B cell (primary cell): ENCODE results near the gene RBPJ. TPM values are rescaled to one million over a fixed set of nuclear protein-coding genes. Genes with fewer than 3 reads are reported as not detected.

Experiments
- ATAC-seq: fragments of 200-7000 bp; cut with Tn5 transposase; one replicate; pipeline ENCODE4 v1.10.0; 2021; ENCODE audit warnings: low read depth, mild to moderate bottlenecking, moderate number of reproducible peaks, moderate library complexity
- CTCF ChIA-PET: fragments of 350-600 bp; sonication (Branson Sonifier 250); formaldehyde crosslinking; loops from one replicate; lab custom pipeline; 2021; ENCODE audit warnings: antibody characterized with exemption, inconsistent platforms; lab: Charles Lee
- POLR2A ChIA-PET: fragments of 350-600 bp; sonication (Branson Sonifier 250); formaldehyde crosslinking; loops from one replicate; lab custom pipeline; 2021; ENCODE audit warnings: antibody characterized with exemption; lab: Charles Lee
- DNase-seq: peaks from one replicate; pipeline ENCODE4 v3.0.0; 2013
- H2AFZ ChIP-seq: 2 replicates; pipeline ENCODE4 v1.6.1; 2012; ENCODE audit warnings: mild to moderate bottlenecking, low read depth, low read length; ENCODE audit not compliant: insufficient read depth, poor library complexity, severe bottlenecking
- H3K27ac ChIP-seq, 2 donors: 1 replicate in 1 of 2; 2 replicates in 1 of 2; pipeline ENCODE4 v1.5.1; 2012 to 2013; ENCODE audit warnings: low read length in 2 of 2, mild to moderate bottlenecking in 2 of 2, moderate library complexity in 1 of 2
- H3K27me3 ChIP-seq, 4 experiments: fragments of 200-600 bp in 1 of 4; sonication (generic) in 1 of 4; replicated peaks in 1 of 4; 1 replicate in 2 of 4; 2 replicates in 2 of 4; pipeline versions ENCODE4 v1.6.1 to v1.7.0; 2013 to 2016; ENCODE audit warnings: low read length in 3 of 4, mild to moderate bottlenecking in 2 of 4, mixed read lengths in 1 of 4, moderate library complexity in 1 of 4; ENCODE audit not compliant: insufficient read depth in 4 of 4, control insufficient read depth in 3 of 4; ENCODE audit errors: control extremely low read depth in 1 of 4
- H3K36me3 ChIP-seq, 2 experiments: replicated peaks in 1 of 2; 1 replicate in 1 of 2; 2 replicates in 1 of 2; pipeline versions ENCODE4 v1.6.1 to v1.7.1; 2013; ENCODE audit warnings: low read length in 1 of 2; ENCODE audit not compliant: insufficient read depth in 2 of 2, control insufficient read depth in 1 of 2; ENCODE audit errors: control extremely low read depth in 1 of 2, extremely low read depth in 1 of 2
- H3K4me1 ChIP-seq, 2 donors: fragments of 200-600 bp in 1 of 2; sonication (generic) in 1 of 2; 1 replicate in 1 of 2; 2 replicates in 1 of 2; pipeline versions ENCODE4 v1.5.1 to v1.6.1; 2013 to 2017; ENCODE audit warnings: low read length in 2 of 2; ENCODE audit not compliant: control insufficient read depth in 2 of 2, insufficient read depth in 2 of 2
- H3K4me2 ChIP-seq: replicated peaks from 2 replicates; pipeline ENCODE3; 2012; ENCODE audit warnings: mild to moderate bottlenecking, low read depth, low read length; ENCODE audit not compliant: poor library complexity, severe bottlenecking
- H3K4me3 ChIP-seq, 5 experiments: fragments of 200-600 bp in 1 of 5; sonication (generic) in 1 of 5; 1 replicate in 3 of 5; 2 replicates in 2 of 5; pipeline versions ENCODE4 v1.5.1 to v1.7.0; 2011 to 2016; ENCODE audit warnings: low read length in 4 of 5, mild to moderate bottlenecking in 4 of 5, low read depth in 2 of 5, control low read depth in 1 of 5, moderate library complexity in 1 of 5; ENCODE audit not compliant: insufficient read depth in 1 of 5; ENCODE audit errors: control extremely low read depth in 1 of 5, extremely low read depth in 1 of 5
- H3K79me2 ChIP-seq: fragments of 200-600 bp; sonication (generic); one replicate; pipeline ENCODE4 v1.6.0; 2016; ENCODE audit warnings: low read length; ENCODE audit not compliant: control insufficient read depth, insufficient read depth
- H3K9ac ChIP-seq: fragments of 200-600 bp; sonication (generic); 2 replicates; pipeline ENCODE4 v1.6.1; 2017; ENCODE audit warnings: mild to moderate bottlenecking, low read length, moderate library complexity
- H3K9me3 ChIP-seq, 3 donors: one replicate each; pipeline versions ENCODE4 v1.6.1 to v1.7.1; 2013; ENCODE audit warnings: low read length in 2 of 3; ENCODE audit not compliant: control insufficient read depth in 2 of 3, insufficient read depth in 1 of 3; ENCODE audit errors: control extremely low read depth in 1 of 3
- H4K20me1 ChIP-seq: 2 replicates; pipeline ENCODE4 v1.6.0; 2012; ENCODE audit warnings: mild to moderate bottlenecking, low read length; ENCODE audit not compliant: insufficient read depth, control insufficient read depth, poor library complexity, severe bottlenecking
- H3K27ac Mint-ChIP-seq: one replicate; pipeline ENCODE4 v1.8.0; 2021; ENCODE audit warnings: mixed read lengths
- H3K27me3 Mint-ChIP-seq: one replicate; pipeline ENCODE4 v1.8.0; 2021; ENCODE audit warnings: mixed read lengths
- H3K4me1 Mint-ChIP-seq: one replicate; pipeline ENCODE4 v1.8.0; 2021; ENCODE audit warnings: mixed read lengths
- H3K4me3 Mint-ChIP-seq: one replicate; pipeline ENCODE4 v1.8.0; 2021; ENCODE audit warnings: mixed read lengths
- H3K9me3 Mint-ChIP-seq: one replicate; pipeline ENCODE4 v1.8.0; 2022; ENCODE audit warnings: mixed read lengths; ENCODE audit not compliant: insufficient read depth
- CTCF ChIP-seq: fragments of 200-600 bp; IDR thresholded peaks from one replicate; pipeline ENCODE4 v1.8.0; 2022; ENCODE audit warnings: antibody characterized with exemption, mild to moderate bottlenecking
- EZH2 ChIP-seq: IDR thresholded peaks from 2 replicates; pipeline ENCODE4 v1.6.1; 2012; ENCODE audit warnings: borderline replicate concordance, low read depth, mild to moderate bottlenecking, moderate library complexity, low read length; ENCODE audit not compliant: insufficient read depth, poor library complexity, severe bottlenecking
- WGBS: methylation state at CpG from one replicate; pipeline ENCODE4 v1.1.5; 2013; ENCODE audit warnings: missing lambda C conversion rate; ENCODE audit not compliant: insufficient coverage; 5-methylcytosine and 5-hydroxymethylcytosine counted together
- intact Hi-C: fragments of 100-400 bp; cut with micrococcal nuclease; formaldehyde crosslinking; loops from one replicate; pipeline ENCODE4 v1.10.0; 2022
- polyA plus RNA-seq: library from polyadenylated mRNA; depleted of rRNA; stranded (reverse); fragments of >200 nt; gene quantifications from 2 replicates; pipeline ENCODE4 v1.2.3, GENCODE V29; 2012
- total RNA-seq, 2 donors: library from RNA; stranded (reverse); fragments of 120-200 nt in 1 of 2; gene quantifications; 1 replicate in 1 of 2; 2 replicates in 1 of 2; pipeline versions ENCODE4 v1.2.3 to v1.2.4, GENCODE V29; 2013 to 2022

Gene RBPJ
- total and polyA plus RNA-seq, 2 donors (not counting 1 experiment from before 2014, with no cell fraction given): 10.6 to 50.1 TPM

- H3K4me2 ChIP-seq: no peak overlapping the region
- no peak for ATAC-seq
- no peaks in the 10 kb centered on the region for H3K4me1 ChIP-seq
- no peak overlapping the region for H3K27ac ChIP-seq
- peaks cover 0 to 3% (median 2%) of the 10 kb centered on the region in 3 donors for H3K9me3 ChIP-seq
- no peaks in the 10 kb centered on the region for H4K20me1 ChIP-seq
- no peak overlapping the region for H3K4me3 Mint-ChIP-seq
- no peak overlapping the region for H2AFZ ChIP-seq
- no peaks in the 10 kb centered on the region for H3K79me2 ChIP-seq
- H3K4me3 ChIP-seq: no peak overlapping the region
- H3K27ac Mint-ChIP-seq: no peak overlapping the region
- ChIA-PET CTCF (no interaction called here), POLR2A (no interaction called here)
- no peak overlapping the region for H3K9ac ChIP-seq
- DNase-seq: no peak
- H3K27me3 ChIP-seq: peaks cover 0 to 7% (median 0%) of the 10 kb centered on the region in 4 experiments
- TF ChIP-seq EZH2 (no peak), CTCF (no peak)
- no peaks in the 10 kb centered on the region for H3K36me3 ChIP-seq
- no peaks in the 10 kb centered on the region for H3K4me1 Mint-ChIP-seq
- whole genome bisulfite sequencing: 92% methylated on average over 8 of the region's 9 CpGs
- H3K9me3 Mint-ChIP-seq: no peaks in the 10 kb centered on the region
- intact Hi-C loops: no loop called here
- H3K27me3 Mint-ChIP-seq: peaks cover 14% of the 10 kb centered on the region
Measured at GRCh38 chr4:26468283-26468949, 147.6 kb downstream of the RBPJ start.

- Mint-ChIP-seq H3K27ac (no peak overlapping the region), H3K4me3 (no peak overlapping the region), H3K4me1 (no peaks in the 10 kb centered on the region)
Measured at GRCh38 chr4:26468977-26469376, 148.2 kb downstream of the RBPJ start.

More at GRCh38 chr4:26468977-26469376, 148.2 kb downstream of the RBPJ start:
- 68% methylated on average over 4 of the region's 4 CpGs for WGBS
- no peak overlapping the region for H3K4me2 ChIP-seq
- peaks cover 18% of the 10 kb centered on the region for H3K27me3 Mint-ChIP-seq
- CTCF ChIA-PET: no interaction called here
- no peak overlapping the region for H3K4me3 ChIP-seq
- H3K27ac ChIP-seq: no peak overlapping the region
- intact Hi-C loops: no loop called here
- H3K36me3 ChIP-seq: no peaks in the 10 kb centered on the region
- H3K27me3 ChIP-seq: peaks cover 0 to 7% (median 0%) of the 10 kb centered on the region in 4 experiments
- no peak for ATAC-seq
- H3K4me1 ChIP-seq: no peaks in the 10 kb centered on the region
- no peak overlapping the region for H3K9ac ChIP-seq
- peaks cover 0 to 3% (median 2%) of the 10 kb centered on the region in 3 donors for H3K9me3 ChIP-seq
- POLR2A ChIA-PET: no interaction called here
- TF ChIP-seq CTCF: no peak
- TF ChIP-seq EZH2: no peak
- H3K9me3 Mint-ChIP-seq: no peaks in the 10 kb centered on the region
- DNase-seq: no peak
- no peaks in the 10 kb centered on the region for H4K20me1 ChIP-seq
- H3K79me2 ChIP-seq: no peaks in the 10 kb centered on the region
- H2AFZ ChIP-seq: no peak overlapping the region
